Measurements from ENCODE around the gene DNAL1.

DNAL1 gene

DNA sequence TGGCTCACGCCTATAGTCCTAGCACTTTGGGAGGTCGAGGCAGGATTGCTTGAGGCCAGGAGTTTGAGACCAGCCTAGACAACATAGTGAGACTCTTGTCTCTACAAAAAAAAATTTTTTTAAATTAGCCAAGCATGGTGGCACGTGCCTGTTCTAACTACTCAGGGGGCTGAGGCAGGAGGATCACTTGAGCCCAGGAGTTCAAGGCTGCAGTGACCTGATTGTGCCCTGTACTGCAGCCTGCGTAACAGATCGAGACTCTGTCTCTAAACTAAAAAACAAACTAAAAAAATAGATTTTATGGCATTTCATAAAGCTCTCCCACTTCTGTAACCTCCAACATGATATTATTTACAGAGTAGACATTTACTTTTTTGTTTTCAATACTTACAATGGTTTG is 39.8 kb downstream of the DNAL1 start:
- no peak overlapping the region for H3K4me3 ChIP-seq (ENCODE audit: low read depth, low read length)
- TF ChIP-seq, protein P1, sequence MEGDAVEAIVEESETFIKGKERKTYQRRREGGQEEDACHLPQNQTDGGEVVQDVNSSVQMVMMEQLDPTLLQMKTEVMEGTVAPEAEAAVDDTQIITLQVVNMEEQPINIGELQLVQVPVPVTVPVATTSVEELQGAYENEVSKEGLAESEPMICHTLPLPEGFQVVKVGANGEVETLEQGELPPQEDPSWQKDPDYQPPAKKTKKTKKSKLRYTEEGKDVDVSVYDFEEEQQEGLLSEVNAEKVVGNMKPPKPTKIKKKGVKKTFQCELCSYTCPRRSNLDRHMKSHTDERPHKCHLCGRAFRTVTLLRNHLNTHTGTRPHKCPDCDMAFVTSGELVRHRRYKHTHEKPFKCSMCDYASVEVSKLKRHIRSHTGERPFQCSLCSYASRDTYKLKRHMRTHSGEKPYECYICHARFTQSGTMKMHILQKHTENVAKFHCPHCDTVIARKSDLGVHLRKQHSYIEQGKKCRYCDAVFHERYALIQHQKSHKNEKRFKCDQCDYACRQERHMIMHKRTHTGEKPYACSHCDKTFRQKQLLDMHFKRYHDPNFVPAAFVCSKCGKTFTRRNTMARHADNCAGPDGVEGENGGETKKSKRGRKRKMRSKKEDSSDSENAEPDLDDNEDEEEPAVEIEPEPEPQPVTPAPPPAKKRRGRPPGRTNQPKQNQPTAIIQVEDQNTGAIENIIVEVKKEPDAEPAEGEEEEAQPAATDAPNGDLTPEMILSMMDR (IDR thresholded peaks at IDR 0.05; ENCODE audit: borderline replicate concordance, insufficient read depth, low read depth, low read length), result no peak

DNA sequence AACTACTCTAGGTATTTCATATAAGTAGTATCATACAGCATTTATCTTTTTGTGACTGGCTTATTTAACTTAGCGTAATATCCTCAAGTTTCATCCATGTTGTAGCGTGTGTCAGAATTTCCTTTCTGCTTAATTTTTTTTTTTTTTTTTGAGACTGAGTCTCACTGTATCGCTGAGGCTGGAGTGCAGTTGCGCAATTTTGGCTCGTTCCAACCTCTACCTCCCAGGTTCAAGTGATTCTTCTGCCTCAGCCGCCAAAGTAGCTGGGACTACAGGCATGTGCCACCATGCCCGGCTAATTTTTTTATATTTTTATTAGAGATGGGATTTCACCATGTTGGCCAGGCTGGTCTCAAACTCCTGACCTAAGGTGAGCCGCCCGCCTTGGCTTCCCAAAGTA is 40.5 kb downstream of the DNAL1 start:
- TF ChIP-seq, protein P1 (IDR thresholded peaks at IDR 0.05; ENCODE audit: borderline replicate concordance, insufficient read depth, low read depth, low read length), result no peak
- H3K4me3 ChIP-seq (ENCODE audit: low read depth, low read length), result no peak overlapping the region

DNA sequence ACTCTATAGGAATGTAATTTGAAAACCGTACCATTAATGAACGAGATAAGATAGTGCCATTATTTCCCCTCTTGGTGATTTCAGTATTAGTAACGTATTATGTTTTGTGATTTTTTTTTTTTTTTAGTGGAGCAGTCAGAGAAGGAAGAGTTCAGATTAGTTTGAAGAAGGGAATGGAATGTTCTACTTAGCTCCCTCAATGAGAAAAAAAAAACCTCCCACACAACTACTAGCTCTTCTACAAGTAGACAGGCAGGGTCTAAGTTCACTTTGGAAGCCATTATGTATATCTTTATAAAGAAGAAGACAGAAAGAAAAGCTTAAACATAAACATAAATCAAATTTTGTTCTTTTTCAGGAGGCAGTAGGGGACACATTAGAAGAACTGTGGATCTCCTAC is 42.1 kb downstream of the DNAL1 start:
- TF ChIP-seq, protein P1 (IDR thresholded peaks at IDR 0.05; ENCODE audit: borderline replicate concordance, insufficient read depth, low read depth, low read length), result no peak

DNA sequence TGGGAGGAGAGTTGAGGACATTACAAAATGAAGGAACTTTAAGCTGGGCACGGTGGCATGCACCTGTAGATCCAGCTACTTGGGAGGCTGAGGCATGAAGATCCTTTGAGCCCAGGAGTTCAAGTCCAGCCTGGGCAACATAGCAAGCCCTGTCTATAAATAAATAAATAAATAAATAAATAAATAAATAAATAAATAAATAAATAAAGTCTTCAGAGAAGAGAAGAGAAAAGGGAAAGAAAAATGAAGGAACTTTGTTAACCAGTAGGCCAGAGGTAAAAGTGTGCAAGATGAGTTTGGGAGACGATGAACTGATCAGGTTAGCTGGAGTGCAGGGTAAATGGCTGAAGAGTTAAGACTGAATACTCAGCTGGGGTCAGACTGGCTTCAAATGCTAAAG is 49.3 kb downstream of the DNAL1 start:
- no peak overlapping the region for H3K4me3 ChIP-seq (ENCODE audit: low read depth, low read length)
- TF ChIP-seq, protein P1 (IDR thresholded peaks at IDR 0.05; ENCODE audit: borderline replicate concordance, insufficient read depth, low read depth, low read length), result no peak

More for the DNA sequence above, 42.1 kb downstream of the DNAL1 start:
- H3K4me3 ChIP-seq (ENCODE audit: low read depth, low read length), result no peak overlapping the region

DNA sequence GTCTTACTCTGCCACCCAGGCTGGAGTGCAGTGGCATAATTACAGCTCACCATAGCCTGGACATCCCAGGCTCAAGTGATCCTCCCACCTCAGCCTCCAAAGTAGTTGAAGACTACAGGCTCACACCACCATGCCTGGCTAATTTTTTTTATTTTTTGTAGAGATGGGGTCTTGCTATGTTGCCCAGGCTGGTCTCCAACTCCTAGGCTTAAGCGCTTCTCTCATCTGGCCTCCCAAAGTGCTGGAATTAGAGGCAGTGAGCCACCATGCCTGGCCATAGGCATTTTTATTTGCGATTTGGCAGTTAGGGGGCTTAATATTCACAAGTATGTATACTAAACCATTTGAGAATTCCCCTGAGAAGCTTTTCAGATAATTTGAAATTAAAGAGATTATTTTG is 50.3 kb downstream of the DNAL1 start:
- TF ChIP-seq, protein P1 (IDR thresholded peaks at IDR 0.05; ENCODE audit: borderline replicate concordance, insufficient read depth, low read depth, low read length), result no peak
- H3K4me3 ChIP-seq (ENCODE audit: low read depth, low read length), result no peak overlapping the region

DNA sequence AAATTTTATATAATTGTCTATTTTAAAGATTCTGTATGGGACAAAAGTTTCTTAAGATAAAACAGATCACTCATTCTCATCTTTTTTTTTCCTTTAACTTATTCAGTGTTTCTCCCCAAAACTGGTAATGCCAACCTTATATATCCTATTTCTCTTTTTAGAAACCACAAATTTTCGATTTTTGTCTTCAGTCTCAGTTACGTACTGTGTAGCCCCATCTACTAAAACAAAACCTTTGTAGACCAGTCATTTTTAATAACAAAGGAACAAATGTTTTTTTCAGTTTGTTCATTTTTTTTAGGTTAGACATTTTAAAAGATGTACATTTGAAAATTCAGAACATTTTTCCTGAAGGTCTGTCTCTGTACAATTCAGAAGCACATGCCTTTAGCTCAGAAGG is 51.2 kb downstream of the DNAL1 start:
- TF ChIP-seq, protein P1 (IDR thresholded peaks at IDR 0.05; ENCODE audit: borderline replicate concordance, insufficient read depth, low read depth, low read length), result no peak
- H3K4me3 ChIP-seq (ENCODE audit: low read depth, low read length), result no peak overlapping the region

DNA sequence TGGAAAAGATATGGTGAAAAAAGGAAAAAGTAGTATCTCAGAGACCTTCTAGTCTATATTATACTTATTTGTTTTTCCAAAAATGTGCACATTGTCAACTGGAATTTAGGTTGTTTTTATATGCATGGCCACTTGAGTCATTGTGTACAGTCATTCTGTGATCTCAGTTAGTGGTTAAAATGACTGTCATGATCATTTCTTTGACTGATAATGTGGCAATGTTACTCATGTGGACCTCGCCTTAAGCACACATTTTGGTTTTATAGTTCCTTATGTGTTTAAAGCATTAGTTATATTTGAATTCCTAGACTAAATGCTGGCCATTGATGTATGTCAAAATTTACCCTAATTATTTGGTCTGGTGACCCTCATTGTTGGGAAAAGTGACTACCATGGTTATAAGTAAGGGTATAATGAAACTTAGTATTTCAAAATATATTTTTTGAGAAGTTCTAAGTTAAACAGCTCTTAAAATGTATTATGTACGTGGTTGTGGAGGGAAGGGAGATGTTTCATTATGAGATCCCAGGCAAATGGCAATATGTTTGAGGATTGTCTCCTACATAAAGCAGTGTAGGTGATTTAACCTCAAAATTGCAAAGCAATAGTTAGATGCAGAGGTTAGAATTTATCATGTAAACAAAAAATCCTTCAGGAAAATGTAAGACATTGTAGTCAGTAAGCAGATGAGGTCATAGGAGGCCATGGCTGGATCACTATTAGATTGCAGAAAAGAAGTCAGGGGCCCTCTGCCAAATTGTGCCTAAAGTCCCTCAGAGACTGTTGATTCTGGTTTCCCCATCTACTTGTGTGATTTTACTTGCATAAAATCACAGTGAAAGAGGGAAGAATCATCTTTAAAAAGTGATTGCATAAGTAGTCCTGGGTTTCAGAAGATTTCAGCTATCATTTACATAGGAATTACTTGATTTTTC is 51.9 kb downstream of the DNAL1 start:
- no peak overlapping the region for H3K4me3 ChIP-seq (ENCODE audit: low read depth, low read length)
- TF ChIP-seq, protein P1 (IDR thresholded peaks at IDR 0.05; ENCODE audit: borderline replicate concordance, insufficient read depth, low read depth, low read length), result no peak
